GM18505 (cell line): ENCODE data around the gene SIT1.

Experiments
- ATAC-seq: cut with Tn5 transposase; IDR thresholded peaks from one replicate; pipeline ENCODE4 v1.9.1; 2021; ENCODE audit not compliant: unreplicated experiment
- POLR2A ChIP-seq: IDR thresholded peaks from 4 replicates; pipeline ENCODE4 v1.6.1; 2011; ENCODE audit warnings: borderline replicate concordance; ENCODE audit not compliant: insufficient read depth, insufficient read length; ENCODE audit errors: extremely low read depth

Gene SIT1

DNA sequence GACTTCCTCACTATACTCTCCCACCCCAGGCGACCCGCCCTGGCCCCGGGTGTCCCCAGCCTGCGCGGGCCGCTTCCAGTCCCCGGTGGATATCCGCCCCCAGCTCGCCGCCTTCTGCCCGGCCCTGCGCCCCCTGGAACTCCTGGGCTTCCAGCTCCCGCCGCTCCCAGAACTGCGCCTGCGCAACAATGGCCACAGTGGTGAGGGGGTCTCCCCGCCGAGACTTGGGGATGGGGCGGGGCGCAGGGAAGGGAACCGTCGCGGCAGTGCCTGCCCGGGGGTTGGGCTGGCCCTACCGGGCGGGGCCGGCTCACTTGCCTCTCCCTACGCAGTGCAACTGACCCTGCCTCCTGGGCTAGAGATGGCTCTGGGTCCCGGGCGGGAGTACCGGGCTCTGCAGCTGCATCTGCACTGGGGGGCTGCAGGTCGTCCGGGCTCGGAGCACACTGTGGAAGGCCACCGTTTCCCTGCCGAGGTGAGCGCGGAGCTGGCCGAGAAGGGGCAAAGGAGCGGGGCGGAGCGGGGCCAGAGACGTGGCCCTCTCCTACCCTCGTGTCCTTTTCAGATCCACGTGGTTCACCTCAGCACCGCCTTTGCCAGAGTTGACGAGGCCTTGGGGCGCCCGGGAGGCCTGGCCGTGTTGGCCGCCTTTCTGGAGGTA lies 25.1 kb upstream of the SIT1 start:
- TF ChIP-seq POLR2A = no peak
- no peak for ATAC-seq

DNA sequence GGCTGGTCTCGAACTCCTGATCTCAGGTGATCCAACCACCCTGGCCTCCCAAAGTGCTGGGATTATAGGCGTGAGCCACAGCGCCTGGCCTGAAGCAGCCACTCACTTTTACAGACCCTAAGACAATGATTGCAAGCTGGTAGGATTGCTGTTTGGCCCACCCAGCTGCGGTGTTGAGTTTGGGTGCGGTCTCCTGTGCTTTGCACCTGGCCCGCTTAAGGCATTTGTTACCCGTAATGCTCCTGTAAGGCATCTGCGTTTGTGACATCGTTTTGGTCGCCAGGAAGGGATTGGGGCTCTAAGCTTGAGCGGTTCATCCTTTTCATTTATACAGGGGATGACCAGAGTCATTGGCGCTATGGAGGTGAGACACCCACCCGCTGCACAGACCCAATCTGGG lies 24.5 kb upstream of the SIT1 start:
- TF ChIP-seq POLR2A = no peak
- no peak for ATAC-seq

DNA sequence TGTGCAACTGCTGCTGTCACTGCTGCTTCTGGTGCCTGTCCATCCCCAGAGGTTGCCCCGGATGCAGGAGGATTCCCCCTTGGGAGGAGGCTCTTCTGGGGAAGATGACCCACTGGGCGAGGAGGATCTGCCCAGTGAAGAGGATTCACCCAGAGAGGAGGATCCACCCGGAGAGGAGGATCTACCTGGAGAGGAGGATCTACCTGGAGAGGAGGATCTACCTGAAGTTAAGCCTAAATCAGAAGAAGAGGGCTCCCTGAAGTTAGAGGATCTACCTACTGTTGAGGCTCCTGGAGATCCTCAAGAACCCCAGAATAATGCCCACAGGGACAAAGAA lies 23.3 kb upstream of the SIT1 start:
- TF ChIP-seq POLR2A = no peak
- ATAC-seq = no peak

DNA sequence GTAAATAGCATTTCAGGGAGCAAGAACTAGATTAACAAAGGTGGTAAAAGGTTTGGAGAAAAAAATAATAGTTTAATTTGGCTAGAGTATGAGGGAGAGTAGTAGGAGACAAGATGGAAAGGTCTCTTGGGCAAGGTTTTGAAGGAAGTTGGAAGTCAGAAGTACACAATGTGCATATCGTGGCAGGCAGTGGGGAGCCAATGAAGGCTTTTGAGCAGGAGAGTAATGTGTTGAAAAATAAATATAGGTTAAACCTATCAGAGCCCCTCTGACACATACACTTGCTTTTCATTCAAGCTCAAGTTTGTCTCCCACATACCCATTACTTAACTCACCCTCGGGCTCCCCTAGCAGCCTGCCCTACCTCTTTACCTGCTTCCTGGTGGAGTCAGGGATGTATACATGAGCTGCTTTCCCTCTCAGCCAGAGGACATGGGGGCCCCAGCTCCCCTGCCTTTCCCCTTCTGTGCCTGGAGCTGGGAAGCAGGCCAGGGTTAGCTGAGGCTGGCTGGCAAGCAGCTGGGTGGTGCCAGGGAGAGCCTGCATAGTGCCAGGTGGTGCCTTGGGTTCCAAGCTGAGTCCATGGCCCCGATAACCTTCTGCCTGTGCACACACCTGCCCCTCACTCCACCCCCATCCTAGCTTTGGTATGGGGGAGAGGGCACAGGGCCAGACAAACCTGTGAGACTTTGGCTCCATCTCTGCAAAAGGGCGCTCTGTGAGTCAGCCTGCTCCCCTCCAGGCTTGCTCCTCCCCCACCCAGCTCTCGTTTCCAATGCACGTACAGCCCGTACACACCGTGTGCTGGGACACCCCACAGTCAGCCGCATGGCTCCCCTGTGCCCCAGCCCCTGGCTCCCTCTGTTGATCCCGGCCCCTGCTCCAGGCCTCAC lies 22.6 kb upstream of the SIT1 start, which contains the start of gene CA9:
Gene CA9, plus strand, starts transcription at position 797 of the 893 bp plus-strand sequence. Its CDS starts 32 bp downstream, at position 829.
- no peak for TF ChIP-seq POLR2A
- ATAC-seq = no peak

DNA sequence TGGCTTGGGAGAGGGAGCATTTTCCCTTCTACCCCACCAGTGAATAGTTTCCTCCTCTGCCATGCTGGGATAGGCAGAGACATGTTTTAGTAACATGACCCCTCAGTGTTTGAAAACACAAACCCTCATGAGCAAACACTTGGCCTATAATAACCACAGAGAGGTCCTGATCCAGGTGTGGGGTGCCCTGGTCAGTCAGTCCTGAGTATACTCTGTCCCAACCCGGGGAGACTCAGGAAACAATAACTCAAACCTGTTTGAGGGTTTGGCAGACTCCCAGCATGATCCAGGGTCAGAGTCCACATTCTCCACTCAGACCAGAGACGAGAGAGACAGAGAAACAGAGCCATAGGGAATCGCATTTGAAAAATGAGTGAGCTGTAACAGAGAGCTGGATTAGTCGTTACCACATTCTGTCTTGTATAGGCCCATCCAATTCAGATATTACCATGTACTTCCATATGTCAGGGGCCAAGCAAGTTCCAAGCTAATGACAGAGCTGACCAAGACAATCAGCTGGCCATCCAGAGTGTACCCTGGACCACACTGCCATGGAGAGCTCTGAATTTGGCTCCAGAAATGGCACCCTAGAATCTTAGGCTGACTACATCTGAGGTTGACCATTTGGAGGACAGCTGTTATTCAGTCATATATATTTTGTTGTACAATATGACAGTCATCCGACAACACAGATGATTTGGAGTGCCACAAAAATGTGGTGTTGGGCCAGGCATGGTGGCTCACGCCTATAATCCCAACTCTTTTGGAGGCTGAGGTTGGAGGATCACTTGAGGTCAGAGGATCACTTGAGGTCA lies 18.8 kb upstream of the SIT1 start:
- ATAC-seq = no peak
- TF ChIP-seq POLR2A = no peak

DNA sequence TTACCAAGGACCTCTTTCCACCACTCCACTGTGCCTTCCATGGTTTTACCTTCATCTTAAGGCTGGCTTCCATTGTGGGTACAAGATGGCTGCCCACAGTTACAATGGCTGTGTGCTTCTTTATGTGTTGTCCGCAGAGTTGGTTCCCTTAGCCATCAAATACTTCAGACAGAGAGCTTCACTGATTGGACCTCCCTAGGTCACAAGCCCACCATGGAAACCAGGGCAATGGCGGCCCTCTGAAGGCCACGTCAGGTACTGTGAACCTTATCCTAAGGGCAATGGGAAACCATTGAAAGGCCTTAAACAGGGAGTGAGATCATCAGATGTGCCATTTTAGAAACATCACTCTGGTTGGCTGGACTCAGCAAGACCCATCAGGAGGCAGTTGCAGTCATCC lies 17.2 kb upstream of the SIT1 start:
- ATAC-seq = no peak
- TF ChIP-seq POLR2A = no peak

DNA sequence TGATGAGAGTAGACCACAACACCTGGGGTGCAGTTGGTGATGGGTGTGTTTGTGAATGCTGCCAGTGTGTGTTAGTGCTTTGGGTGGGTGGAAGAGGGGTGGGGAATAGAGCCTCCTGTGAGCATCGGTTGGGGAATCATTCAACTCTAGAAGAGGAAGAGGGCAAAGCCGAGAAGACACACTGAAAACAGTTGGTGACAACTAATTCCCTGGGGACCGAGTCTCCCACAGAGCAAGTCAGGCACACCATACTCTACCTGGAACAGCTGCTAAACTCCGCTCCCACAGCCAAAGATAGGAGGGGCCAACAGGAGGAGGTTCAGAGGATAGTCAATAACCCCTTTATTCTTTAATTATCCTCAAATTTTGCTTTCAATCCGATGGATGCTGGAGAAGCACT lies 15.8 kb upstream of the SIT1 start:
- ATAC-seq = no peak
- TF ChIP-seq POLR2A = no peak

DNA sequence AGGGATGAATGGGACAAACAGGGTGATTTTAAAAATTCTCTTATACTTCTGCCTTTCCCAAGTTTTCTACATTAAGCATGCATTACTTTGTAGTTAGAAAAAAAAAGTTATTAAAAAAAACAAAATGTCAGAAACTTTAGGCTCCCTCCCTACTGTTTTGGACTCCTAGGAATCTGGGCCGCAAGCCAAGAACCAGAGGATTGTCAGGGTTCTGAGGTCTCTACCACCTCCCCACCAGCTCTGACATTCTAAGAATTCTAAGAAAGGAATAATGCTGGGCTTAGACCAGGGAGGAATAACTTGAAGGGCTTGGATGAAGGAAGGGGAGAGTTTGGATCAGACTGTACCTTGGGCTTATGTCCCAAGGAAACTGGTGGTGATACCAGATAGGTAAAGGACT lies 15.3 kb upstream of the SIT1 start:
- TF ChIP-seq POLR2A = no peak
- no peak for ATAC-seq

DNA sequence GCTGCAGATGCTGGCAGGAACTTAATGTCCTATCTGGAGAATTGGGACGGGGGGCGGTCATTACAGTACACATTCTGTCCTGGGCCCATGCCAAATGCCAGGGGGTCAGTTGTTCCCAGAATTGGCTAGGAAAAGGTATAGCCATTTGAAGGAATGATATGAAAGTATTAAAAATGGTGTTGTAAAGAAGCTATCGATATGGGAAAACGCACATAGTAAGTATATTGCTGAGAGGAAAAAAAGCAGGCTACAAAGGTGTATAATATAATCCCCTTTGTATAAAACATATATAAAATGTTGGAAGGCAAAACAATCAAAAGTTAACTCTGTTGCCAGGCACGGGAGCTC lies 14.7 kb upstream of the SIT1 start:
- TF ChIP-seq POLR2A = no peak
- no peak for ATAC-seq

DNA sequence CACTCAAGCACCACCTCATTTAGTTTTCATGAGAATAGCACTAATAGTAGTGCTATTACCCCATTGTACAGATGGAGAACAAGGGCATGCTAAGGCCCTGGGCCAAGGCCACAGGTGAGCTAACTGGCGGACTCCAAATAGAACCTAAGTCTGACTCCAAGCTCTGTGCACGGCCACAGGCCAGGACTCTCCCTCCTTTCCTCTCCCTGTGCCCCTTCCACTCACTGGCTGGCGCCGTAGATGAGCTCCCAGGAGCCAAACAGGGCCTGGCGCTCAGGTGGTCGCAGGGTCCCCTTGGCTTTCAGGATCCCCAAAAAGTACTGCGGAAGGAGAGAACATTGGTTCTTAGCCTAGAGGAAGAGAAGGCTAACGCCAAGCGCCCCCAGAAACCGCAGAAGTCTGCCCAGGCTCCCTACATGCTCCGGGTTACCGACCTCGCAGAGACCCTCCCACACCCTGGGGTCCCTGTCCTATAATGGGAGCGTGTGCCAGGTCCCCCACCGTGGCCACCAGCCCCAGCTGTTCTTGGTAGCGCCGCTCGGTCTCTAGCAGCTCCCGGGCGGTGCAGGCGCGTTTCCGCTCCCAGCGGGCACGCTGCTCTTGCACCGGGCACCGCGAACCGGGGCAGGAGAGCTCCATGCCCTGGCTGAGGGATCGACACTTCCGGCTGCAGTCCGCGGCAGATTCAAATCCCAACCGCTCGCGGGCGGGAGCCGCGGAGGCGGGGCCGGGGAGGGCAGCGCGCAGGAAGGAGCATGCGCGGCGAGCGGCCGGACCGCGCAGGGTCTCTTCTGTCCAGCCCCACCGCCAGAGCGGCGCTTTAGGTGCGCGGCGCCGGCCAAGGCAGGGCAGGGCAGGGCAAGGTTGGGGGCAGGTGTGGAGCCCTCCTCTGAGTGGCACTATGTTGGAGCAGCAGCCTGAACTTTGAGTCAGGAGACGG lies 14.1 kb upstream of the SIT1 start, which contains the start of gene ARHGEF39:
Gene ARHGEF39, minus strand, starts transcription at position 665 of the 940 bp plus-strand sequence. Its CDS starts 26 bp downstream, at position 639.
- peak; percentile 67 for ATAC-seq
- TF ChIP-seq POLR2A = peak; percentile 68

DNA sequence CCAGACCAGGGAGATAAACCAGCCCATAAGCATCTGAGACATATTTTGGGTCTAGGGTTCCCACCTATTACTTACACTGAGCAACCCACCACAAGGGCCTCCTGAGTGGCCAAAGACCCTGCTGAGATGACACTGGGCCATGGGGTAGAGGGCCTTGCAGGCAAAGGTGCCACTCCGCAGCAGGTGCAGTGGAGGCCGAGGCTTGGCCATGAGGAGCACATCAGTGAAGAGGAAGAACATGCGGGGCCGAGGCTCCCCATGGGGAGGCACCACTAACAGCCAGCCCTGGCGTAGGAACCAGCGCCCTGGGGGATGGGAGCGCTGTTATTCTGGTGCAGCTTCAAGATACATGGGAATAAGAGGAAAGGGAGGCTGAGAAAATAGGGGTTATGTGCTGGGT lies 11.7 kb upstream of the SIT1 start:
- ATAC-seq = no peak

DNA sequence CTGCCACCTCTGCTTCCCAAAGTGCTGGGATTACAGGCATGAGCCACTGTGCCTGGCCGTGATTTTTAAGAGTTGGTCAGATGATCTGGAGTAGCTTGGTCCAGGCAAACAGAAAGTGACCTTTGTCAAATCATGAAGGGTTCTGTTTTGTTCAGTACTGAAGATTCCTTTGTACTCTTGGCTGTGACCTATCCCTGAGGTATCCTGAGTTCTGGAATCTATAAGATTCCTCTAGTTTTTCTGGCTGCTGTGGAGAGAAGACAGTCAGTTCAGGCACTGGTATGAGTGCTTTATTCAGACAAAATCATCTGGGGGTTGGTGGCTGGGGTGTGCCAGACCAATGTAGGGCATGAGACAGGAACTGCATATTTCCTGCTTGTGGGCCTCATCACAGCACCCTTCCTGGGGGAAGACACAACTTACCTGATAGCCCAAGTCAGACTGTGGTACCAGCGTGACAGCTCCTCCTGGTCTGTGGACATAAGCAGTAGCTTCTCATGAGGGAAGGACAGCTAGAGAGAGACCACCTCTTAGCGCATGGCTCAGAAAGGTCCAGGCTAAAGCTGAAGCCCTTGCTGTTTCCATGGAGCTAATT lies 11.1 kb upstream of the SIT1 start:
- peak; percentile 32 for TF ChIP-seq POLR2A

More for the DNA sequence above, 11.7 kb upstream of the SIT1 start:
- no peak for TF ChIP-seq POLR2A

More for the DNA sequence above, 11.1 kb upstream of the SIT1 start:
- ATAC-seq = no peak
